Body of pancreas (tissue), 4 donors: ENCODE results near the gene NCLN.

ENCODE experiments used
- CTCF ChIP-seq, 7 experiments: fragments of 450-650 bp in 4 of 7; fragments of 200-600 bp in 3 of 7; sonication (generic) in 3 of 7; IDR thresholded peaks; one replicate each; pipeline ENCODE4 v1.5.1; 2016 to 2019; ENCODE audit warnings: antibody characterized with exemption in 7 of 7
- POLR2A ChIP-seq, 3 donors: fragments of 450-650 bp; IDR thresholded peaks; one replicate each; pipeline ENCODE4 v1.6.1; 2016; ENCODE audit warnings: antibody characterized with exemption in 3 of 3, mild to moderate bottlenecking in 2 of 3

- TF ChIP-seq CTCF (IDR thresholded peaks at IDR 0.05): no peak
- TF ChIP-seq POLR2A (IDR thresholded peaks at IDR 0.05): no peak
Measured at GRCh38 chr19:3257071-3257470, 71.3 kb downstream of the NCLN start.
